IPS DF 19.7 (cell line): ENCODE data around the gene SLC36A4.
A peak's percentile ranks its signal among the peaks of the same experiment; 100 is the strongest.
"Not testable (repeated sequence)": the region's sequence is repeated elsewhere in the genome, so short reads cannot be mapped to it uniquely, and the experiment has no call there.

Experiments used
- DNase-seq: peaks from one replicate; pipeline ENCODE4 v3.0.0-alpha.2; 2013; ENCODE audit warnings: low read depth, low spot score

Gene SLC36A4

DNA sequence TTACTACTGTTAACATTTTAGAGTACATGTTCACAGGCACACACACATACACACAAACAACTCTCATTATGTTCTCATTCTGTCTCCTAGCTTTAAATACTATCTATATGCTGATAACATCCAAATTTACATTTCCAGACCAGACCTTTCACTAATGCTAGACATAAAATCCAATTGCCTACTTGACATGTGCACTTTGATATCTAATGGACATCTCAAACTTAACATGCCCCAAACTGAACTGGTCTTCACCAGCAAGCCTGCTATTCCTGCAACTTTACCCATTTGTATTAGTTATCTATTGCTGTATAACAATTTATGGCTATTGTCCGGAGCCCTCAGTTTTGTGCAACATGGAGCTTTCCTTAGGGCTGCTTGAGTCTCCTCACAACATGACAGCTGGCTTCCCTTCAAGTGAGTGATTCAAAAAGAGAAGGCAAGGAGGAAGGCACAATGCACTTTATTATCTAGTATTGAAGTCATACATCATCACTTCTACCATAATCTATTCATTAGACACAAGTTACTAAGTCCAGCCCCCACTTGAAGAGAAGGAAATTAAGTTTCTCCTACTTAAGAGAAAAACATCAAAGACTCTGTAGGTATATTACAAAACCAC is 3.0 kb downstream of the SLC36A4 start:
- no peak for DNase-seq

DNA sequence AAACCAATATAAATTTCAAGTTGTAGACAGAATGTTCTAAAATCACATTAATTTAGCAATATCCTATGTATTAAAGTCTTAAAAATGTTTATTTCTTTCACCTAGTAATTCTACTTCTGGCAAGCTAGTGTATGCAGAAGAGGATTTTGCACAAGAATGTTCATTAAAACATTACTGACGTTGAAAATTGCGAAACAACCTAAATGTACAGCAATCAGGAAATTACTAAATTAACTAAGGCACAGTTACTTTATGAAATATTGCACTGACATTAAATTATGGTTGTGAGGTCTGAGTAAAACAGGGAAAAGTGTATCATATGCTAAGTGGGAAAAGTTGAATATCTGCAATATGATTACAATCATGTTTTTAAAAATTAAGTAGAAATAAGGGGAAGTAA is 4.1 kb downstream of the SLC36A4 start:
- DNase-seq: no peak

DNA sequence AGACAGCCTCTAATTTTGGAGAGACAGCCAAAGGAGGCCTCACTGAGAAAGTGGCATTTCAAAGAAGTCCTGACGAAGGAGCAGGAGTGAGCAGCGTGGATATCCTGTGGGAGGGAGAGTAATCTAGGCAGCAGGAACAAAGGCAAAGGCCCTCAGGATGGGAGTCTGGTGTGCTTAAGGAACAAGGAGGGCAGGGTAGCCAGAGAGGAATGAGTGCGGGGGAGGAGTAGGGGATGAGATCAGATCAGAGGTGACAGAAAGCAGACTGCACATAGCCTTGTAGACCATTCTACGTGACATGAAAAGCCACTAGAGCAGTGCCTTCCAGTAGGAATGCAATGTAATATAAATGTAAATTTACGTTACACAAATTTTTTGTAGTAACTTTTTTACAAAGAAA is 5.6 kb downstream of the SLC36A4 start:
- peak; percentile 47 for DNase-seq

DNA sequence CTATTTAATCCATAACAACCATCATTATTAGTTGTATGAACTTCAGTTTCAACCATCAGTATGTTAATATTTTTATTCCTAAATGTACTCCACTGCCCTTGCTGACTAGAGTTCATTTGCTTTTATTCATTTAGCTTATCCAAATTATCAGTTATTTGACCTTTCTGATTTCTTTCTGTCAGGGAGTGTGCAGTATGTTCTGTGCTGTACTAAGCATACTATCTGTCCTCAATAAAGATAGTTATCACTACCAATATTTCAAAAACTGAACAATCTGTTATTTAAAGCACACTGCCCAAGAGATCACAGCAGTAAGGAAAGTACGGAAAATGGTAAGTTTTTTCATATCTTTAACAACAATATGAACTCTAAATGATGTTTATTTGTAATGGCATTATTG is 8.3 kb downstream of the SLC36A4 start:
- no peak for DNase-seq

DNA sequence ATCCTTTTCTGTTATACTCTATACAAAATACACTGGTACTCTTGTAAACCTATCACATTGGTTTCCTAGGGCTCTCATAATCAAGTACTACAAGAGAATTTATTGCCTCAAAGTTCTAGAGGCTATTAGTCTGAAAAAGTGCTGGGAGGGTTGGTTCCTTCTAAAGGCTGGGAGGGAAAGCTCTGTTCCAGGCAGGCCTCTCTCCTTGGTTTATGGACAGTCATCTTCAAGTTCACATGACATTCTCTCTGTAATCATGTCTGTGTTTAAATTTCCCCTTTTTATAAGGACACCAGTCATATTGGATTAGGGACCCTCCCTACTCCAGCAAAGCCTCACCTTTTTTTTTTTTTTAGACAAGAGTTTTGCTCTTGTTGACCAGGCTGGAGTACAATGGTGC is 9.1 kb downstream of the SLC36A4 start:
- no peak for DNase-seq

DNA sequence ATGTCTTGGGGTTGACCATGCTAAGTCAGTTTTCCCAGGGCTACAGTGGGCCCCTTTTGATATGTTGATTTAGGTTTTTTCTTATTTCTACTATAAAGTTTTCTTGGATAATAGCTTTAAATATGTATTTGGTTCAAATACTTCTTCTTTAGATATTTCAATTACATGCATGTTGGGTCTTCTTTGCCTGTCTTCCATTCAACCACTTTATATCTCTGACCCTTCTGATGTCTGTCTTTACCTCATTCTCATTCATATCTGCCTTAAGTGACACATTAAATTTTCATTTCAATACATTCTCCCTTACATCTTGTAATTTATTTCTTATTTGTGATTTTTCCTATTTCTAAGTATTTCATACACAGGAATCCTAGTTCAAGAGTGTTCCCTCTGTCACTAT is 10.5 kb downstream of the SLC36A4 start:
- no peak for DNase-seq

DNA sequence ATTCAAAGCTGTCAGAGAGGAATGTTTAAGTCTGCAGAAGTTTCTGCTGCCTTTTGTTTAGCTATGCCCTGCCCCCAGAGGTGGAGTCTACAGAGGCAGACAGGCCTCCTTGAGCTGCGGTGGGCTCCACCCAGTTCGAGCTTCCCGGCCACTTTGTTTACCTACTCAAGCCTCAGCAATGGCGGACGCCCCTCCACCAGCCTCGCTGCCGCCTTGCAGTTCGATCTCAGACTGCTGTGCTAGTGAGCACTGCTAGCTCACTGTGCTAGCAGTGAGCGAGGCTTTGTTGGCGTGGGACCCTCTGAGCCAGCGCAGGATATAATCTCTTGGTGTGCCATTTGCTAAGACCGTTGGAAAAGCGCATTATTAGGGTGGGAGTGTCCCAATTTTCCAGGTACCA is 19.9 kb downstream of the SLC36A4 start:
- not testable (repeated sequence) for DNase-seq

DNA sequence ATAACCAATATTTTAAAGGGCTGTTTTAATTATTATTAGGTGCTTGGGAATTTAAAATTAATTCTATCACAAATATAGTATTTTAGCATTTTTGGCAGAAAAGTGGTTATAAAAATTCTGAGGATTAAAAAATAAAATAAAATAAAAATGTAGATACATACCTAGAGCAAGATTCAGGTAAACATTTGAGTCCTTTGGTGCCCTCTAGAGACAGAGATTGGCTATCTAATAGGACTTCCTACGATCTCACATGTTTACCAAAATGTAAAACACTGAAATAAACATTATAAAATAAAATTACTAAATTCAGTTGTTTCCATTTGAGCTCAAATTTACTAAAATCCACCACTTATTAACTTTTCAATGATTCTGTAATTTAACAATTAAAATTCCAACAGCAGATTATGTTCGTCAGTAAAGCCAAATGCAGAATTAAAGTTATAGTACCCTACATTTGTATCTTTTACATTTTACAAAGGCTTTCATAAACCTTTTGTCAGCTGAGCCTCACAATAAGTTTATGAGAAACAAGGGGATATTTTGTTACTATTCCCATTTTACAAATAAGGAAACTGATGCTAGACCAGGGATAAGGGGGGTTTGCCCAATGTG is 27.7 kb downstream of the SLC36A4 start:
- DNase-seq: no peak

DNA sequence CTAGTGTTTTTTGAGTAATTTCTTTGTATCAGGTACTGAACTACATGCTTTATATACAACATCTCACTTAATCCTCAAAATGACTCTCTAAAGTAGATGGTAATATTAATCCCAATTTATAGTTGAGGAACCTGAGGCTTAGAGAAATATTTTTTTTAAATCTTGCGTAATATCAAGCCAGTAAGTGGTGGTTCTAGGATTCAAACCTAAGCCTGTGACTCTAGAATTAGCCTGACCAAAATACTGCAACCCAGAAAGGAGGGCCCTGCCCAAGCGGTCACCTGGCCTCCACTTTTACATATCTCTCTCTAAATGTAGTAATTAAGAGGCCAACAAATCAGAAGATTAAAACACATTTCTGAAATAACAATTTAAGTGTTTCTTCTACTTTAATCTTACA is 28.6 kb downstream of the SLC36A4 start:
- no peak for DNase-seq

DNA sequence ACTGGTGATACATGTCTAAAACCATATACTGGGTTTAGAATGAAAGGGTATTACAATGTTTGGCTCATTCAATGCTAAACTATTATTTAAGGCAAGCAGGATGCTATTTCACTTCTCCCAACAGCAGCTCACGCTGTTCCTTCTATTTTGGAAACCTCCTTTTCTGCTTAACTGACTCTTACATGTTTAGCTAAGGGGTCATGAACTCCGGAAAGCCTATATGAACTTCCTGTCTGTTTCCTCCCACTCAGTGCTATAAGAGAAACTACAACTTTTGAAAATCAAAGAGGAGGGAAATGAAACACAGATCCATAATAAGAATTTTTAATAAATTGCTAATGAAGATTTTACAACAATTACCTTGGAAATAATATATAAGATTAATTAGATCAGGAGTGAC is 30.9 kb downstream of the SLC36A4 start:
- no peak for DNase-seq

DNA sequence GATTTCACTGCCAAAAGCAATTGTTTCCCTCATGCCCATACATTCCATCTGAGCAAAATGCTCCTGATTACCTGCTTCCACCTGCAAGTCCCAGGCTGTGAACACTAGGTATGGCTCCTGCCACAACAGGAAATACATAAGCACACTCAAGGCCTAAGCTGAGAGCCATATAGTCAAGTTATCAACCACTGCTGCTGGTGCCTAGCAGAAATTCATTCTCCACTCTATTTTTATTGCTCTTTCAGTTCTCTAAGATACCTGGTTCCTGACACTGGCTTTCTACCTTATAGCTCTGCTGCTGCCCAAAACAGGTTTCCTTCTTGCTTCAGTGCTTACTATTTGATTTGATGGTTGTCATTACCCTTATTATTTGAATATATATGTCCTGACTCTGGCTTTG is 31.6 kb downstream of the SLC36A4 start:
- no peak for DNase-seq

DNA sequence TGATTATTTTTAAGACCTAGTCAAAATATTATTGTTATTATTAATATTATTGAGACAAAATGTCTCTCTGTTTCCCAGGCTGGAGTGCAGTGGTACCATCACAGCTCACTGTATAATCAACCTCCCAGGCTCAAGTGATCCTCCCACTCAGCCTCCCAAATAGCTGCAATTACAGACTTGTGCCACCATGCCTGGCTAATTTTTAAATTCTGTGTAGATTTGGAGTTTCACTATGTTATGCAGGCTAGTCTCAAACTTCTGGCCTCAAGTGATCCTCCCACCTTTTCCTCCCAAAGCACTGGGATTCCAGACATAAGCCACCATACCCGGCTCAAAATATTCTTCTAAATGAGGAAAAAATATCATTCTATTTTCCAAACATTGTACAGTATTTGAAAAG is 37.0 kb downstream of the SLC36A4 start:
- DNase-seq: no peak

DNA sequence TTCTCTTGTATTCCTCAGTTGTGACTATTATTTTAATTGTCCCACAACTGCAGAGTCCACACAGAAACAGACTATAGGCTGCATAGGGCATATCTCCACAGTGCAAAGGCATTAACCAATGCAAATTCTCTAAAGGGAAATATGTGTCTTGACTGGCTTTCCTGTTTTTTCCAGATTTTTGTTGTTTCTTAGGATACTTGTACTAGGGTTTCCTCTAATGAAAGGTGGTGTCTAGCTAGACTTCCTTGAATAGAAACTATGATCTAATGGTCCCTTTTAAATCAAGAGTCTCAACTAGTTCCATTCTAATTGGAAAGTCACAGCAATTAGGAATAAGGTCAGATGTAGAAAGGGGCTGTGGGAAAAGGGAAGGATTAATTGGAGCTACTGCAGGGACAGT is 37.6 kb downstream of the SLC36A4 start:
- DNase-seq: no peak

DNA sequence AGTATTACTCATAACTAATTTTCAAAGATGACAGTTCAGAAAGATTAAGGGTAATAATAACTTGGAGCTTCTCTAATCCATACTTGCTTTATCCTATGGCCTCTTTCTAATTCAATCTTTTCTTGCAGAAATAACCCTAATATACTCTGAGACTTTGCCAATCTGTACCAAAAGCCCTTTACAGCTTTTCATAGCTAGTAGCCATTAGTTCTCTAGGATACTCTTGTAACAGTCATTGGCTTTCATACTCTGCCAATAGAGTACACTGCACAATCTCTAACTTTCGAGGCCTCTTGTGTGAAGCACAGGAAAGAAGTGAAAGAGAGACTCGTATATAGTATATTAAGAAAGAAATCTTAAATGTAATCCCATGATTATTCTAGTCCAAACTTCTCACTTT is 38.1 kb downstream of the SLC36A4 start:
- DNase-seq: no peak

DNA sequence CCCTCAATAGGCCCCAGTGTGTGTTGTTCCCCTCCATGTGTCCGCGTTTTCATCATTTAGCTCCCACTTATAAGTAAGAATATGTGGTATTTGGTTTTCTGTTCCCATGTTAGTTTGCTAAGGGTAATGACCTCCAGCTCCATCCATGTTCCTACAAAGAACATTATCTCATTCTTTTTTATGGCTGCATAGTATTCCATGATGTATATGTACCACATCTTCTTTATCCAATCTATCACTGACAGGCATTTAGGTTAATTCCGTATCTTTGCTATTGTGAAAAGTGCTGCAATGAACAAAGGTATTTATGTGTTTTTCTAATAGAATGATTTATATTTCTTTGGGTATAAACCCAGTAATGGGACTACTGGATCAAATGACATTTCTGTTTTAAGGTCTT is 42.1 kb downstream of the SLC36A4 start:
- DNase-seq: no peak

DNA sequence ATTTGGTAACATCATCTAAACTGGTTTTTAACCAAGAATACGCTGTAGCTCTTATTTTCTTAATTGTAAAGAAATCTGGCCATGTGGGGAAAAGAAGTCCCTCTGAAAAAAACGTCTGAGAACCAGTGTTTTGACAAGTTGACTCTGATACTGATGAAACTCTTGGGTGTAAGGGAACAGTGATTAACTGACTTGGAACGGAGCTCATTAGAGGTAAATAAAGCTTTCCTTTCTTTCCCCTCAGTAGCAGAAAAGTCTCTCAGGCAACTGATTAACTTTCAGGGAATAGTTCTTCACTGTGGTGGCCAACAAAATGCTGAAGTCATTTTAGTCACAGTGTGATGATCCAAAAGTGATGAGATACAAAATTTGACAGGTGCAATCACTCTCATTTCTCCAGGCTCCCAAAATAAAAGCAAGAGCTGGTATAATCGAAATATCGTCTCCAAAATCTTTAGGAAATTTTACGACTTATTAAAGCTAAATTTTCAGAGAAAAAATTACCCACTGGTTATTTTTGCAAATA is 52.3 kb downstream of the SLC36A4 start:
- no peak for DNase-seq

DNA sequence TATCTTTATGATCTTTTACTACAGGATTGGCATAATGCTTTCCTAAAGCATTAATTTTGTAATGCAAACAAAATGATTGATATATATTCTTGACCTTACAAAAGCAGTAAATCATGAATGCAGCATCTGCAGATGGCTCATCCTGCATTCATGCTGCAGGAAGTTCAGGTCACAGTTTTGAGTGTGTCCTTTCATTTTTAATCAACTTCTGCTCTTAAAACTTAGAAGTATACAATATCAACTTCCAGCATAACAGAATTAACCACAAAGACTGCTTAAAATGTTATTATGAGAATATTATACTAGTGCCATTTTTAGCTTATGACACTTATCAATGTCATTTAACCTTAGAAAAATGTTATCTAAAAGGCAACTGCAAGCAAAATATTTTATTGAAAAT is 54.0 kb downstream of the SLC36A4 start:
- no peak for DNase-seq

DNA sequence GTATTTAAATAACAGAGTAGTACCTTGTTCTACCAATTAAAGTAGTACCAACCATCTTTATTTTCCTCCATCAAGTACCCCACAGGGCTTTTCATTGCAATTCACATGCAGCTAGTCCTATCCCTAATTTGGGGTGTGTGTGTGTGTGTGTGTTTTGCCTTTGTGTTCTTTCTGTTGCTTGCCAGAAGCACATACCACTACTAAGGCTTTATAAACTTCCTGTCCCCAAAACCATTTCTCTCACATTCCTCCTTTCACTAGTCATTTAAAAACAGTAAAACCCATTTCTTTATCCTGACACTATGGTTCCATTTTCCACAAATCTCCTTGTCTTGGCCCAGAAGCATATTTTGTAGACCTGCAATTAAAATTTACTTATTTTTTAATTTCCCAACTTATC is 54.6 kb downstream of the SLC36A4 start:
- DNase-seq: no peak

DNA sequence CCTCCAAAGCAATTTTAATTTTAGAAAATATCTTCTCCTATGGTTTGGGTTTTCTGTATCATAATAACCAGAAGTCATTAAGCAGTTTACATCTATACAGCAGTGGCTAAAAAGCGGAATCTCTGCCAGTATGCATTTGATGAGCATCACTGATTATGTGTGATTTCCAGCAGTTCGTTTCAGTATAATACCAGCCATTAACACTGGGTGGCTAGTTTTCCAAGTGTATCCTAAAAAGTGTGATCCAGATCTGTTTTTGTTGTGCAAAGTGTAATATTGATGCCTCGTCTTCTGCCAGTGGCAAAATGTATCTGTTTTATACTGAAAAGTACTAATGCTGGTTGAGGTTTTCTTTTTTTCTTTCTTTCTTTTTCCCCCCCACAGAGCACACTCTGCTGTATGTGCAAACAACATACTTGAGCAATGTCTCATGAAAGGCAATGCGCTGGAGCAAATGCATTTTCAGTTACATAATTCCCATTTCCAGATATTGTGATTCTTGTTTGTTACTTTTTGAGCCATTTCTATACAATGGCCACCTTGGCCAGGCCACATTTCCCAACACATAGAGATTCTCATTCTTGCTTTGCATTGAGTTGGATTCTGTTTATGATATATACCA is 64.2 kb downstream of the SLC36A4 start:
- DNase-seq: no peak

DNA sequence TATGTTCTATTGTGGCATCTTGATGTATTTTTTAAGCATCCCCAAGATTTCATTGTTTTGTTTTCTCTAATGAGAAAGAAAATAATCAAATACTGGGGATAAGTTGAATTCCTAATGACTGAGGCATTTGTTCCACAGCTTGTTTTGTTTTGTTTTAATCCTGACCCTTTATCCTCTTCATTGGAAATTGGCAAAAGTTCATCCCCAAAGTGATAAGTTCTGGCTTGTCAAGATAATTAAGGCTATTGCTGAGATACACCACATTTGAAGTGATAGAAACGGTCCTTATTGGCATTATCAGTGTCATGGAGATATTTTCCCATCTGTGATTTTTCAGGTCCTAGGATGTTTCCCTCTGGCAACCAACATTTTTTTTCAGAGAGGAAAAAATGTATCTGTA is 65.0 kb downstream of the SLC36A4 start:
- no peak for DNase-seq

DNA sequence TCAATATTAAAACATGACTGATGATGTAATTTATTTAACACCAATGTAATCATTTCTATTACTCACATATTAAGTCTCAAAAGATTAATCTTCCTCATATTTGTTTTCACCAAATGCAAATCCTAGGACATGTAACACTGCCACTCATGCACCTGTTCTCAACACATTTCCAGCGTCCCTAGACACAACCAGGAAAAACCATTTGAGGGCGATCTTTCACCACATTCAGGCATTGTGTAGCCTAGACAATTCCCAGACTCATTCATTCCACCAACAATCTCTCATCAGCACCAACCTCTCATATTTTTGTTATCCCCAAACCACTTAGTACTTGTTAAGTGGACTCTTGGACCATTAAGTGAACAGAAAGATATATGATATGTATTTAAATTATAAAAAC is 66.1 kb downstream of the SLC36A4 start:
- no peak for DNase-seq

DNA sequence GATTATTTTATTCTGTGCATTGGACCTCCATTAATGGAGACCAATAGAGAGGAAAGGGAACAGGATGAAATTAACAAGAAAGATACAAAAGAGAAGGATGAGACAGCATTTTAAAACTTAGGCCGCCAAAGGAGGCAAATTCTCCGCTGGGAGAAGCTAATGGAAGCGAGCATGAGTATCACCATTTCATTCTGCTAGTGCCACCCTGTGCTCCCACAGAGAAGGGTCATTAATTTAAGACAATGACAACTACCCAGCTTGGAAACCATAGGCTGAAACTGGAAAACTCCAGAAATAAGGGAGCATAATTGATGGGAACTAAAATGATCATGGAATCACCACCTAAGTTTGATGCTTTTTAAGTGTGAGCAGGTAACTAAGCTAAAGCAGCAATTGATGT is 69.2 kb downstream of the SLC36A4 start:
- DNase-seq: no peak

DNA sequence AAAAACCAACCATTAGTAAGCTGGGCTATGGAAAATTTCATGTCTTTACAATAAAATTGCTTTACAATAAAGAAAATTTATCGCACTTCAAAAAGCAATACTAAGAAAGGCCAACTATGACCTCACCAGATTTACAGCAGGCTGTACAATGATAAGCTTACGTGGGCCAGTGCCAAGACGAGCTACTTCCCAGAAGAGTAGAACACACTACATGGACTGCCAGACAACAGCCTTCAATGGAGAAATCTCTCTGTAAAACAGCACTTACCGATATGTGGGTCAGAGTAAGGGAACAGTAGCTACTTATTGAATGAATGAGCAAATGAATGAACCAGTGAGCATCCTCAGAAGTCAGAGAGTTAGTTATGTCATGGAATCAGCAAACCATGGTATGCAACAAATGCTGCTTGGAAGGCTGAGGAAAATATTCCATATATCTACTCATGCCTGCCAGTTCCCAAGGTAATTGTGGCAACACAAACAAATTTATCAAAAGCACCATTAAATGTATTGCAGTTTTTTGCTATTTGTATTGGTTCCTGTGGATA is 74.4 kb downstream of the SLC36A4 start:
- DNase-seq: no peak
